Activated CD8-positive, alpha-beta memory T cell treated with anti-CD3 and anti-CD28 coated beads, Interleukin-2, amount 50 U/mL, for 48 hours (primary cell): ENCODE data around the gene PLEKHO2.

ENCODE experiments used
- DNase-seq: peaks from one replicate; pipeline ENCODE4 v3.0.0-alpha.2; 2020

The PLEKHO2 gene

GRCh38 chr15:64917211-64917610 is 75.5 kb downstream of the PLEKHO2 start:
- DNase-seq: no peak
